Breast epithelium (tissue), 3 donors: ENCODE results near the gene CREB3L2.

Experiments
- CTCF ChIP-seq, 3 donors: fragments of 450-650 bp; IDR thresholded peaks; one replicate each; pipeline ENCODE4 v1.5.1; 2016 to 2017; ENCODE audit warnings: antibody characterized with exemption in 3 of 3, mild to moderate bottlenecking in 3 of 3, moderate library complexity in 3 of 3
- POLR2A ChIP-seq: fragments of 450-650 bp; IDR thresholded peaks from one replicate; pipeline ENCODE4 v1.6.1; 2016; ENCODE audit warnings: antibody characterized with exemption, mild to moderate bottlenecking, moderate library complexity
- POLR2AphosphoS5 ChIP-seq, 3 donors: sonication (generic); formaldehyde crosslinking; IDR thresholded peaks; one replicate each; pipeline ENCODE4 v1.6.1; 2017; ENCODE audit warnings: antibody characterized with exemption in 3 of 3

DNA sequence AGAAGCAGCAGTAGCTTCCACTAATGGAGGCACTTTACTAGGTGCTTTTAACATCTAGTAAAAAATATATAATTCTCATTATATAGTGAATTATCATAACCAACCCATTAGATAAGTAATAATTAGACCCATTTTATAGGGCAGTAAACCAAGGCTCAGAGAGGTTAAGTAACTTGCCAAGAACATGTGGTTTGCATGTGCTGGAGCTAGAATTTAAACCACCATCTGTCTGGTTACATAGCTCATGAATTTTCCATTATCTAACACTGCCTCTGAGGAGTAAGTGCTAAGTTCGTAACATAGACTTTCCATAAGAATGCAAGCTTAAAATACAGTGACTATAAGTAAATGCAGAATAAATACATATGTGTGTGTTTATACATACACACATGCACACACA, 41.9 kb downstream of the CREB3L2 start:
- TF ChIP-seq CTCF (IDR thresholded peaks at IDR 0.05), result no peak
- no peak for TF ChIP-seq POLR2A
- TF ChIP-seq POLR2AphosphoS5 (IDR thresholded peaks at IDR 0.05), result no peak
